DMS114 treated with DMSO at 0.1 percent for 48 hours (cell line): Measurements from ENCODE around the gene TICAM2.

ENCODE experiments used
- DNase-seq: peaks from one replicate; lab custom pipeline; 2025; ENCODE audit not compliant: unreplicated experiment; lab: John Stamatoyannopoulos, UW

TICAM2 gene

DNA sequence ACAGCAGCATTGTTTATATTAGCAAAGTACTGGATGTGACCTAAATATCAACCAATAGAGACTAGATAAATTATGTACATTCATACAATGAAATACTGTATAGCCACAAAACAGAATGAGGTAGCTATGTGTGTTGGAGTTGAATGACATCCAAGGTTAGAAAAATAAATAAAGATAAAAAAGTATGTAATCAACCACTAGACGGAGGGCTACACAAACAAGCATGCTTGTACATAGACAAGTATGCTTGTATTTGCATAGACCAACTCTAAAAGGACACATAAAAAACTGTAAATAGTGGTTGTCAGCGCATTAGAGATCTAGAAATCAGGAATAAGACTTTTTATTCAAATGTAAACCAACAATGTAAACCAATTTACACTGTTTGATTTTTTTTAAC, 60.7 kb downstream of the TICAM2 start:
- no peak for DNase-seq

DNA sequence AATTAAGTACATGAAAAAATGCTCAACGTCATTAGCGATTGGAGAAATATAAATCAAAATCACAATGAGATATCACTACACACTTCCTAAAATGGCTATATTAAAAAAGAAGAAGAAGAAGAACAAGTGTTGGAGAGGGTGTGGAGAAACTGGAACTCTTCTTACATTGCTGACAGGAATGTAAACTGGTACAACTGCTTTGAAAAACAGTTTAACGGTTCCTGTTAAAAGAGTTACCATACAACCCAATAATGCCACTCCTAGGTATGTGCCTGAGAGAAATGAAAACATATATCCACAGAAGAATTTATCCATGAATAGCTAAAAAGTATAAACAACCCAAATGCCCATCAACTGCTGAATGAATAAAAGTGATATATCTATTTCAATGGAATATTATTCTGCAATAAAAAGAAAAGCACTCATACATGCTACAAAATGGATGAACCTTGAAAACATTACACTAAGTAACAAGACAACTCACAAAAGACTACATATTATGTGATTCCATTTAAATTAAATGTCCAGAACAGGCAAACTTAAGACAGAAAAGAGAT, 66.7 kb downstream of the TICAM2 start:
- DNase-seq = no peak

DNA sequence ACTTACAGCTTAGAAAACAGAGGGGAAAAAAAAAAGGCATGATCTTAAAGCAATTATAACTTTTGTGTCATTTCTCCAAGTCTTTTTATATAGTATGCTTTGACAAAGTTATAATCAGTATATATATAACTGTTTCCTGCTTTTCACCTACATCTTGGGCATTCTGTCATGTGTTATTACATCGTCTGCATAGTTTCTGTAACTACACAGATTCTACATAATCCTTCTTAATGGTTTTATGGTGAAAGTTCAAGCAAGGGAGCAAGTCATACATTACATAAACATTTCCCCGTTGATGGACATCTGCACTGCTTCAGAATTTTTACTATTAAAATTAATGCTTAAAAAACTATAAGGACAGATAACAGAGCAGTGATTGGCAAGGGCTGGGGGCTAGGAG, 69.8 kb downstream of the TICAM2 start:
- DNase-seq = no peak

DNA sequence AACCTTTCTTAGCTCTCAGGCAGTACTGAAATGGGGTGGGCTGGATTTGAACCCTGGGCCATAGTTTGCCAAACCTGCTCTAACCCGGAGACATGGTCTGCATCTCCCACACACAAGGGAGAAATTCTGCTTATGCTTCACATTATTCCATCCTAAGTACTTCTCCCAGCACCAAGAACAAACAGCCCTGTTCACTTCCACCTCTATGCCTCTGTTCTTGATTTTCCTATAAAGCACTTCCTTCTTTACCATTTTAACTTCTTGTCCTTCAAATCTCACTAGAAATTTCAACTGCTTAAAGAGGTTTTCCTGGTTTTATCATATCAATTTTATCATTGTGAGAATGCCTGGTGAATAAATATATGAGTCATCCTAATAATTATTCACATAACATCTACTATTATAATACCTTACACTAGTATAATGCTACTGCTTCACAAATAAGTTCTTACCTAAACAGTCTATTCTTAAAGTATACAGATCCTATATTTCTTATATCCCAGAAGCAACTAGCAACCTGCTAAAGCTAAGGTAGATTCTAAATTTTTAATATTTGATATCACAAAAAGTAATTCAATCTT, 70.4 kb downstream of the TICAM2 start:
- DNase-seq = no peak

DNA sequence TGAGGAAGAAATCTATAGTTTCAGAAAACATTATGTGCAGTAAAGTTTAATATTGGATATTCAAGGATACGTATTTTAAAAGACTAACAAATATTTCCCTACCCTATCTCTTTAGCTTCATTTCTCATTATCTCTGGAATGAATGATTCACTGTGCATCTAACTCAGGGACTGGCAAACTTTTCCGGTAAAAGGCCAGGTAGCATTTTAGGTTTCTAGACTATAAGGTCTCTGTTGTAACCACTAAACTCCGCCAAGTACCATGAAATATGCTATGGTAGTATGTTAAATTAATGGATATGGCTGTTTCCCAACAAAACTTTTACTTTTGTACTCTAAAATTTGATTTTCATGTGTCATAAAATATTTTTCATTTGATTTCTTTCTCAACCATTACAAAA, 70.9 kb downstream of the TICAM2 start:
- DNase-seq = no peak

DNA sequence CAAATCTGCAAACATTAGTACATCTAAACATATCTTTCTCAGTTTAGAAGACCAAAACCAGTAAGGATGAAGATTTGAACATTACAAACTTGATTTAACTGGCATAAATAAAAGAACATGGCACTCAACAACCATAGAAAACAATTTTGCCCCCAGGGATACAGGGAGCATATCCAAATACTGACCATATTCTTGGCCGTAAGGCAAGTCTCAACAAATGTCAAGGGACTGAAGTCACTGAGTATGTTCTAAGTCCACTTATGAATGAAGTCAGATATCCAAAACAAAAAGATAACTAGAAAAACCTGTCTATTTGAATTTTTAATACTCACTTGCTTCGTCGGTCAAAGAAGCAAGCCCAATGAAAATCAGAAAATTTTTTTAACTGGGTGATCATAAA, 71.9 kb downstream of the TICAM2 start:
- DNase-seq = no peak
